K562 (cell line): Measurements from ENCODE around the gene LY6G5B. TPM values are rescaled to one million over a fixed set of nuclear protein-coding genes. Genes with fewer than 3 reads are reported as not detected.

Experiments used
- ATF6 ChIP-seq: sonication (generic); formaldehyde crosslinking; IDR thresholded peaks from 2 replicates; pipeline ENCODE4 v1.4.0; 2020; ENCODE audit warnings: mild to moderate bottlenecking, missing genetic modification reagents
- CEBPZ ChIP-seq: fragments of 150-350 bp; IDR thresholded peaks from 2 replicates; pipeline ENCODE4 v1.6.1; 2014; ENCODE audit warnings: low read depth, mild to moderate bottlenecking, low read length, borderline replicate concordance
- CREM ChIP-seq: IDR thresholded peaks from 2 replicates; pipeline ENCODE4 v1.6.1; 2014; ENCODE audit warnings: antibody characterized with exemption, low read depth
- DNMT1 ChIP-seq: fragments of 450-650 bp; IDR thresholded peaks from 2 replicates; pipeline ENCODE4 v1.6.1; 2016; ENCODE audit warnings: antibody characterized with exemption, mild to moderate bottlenecking
- KLF16 ChIP-seq: IDR thresholded peaks from 2 replicates; pipeline ENCODE4 v1.6.1; 2016; ENCODE audit warnings: antibody characterized with exemption
- POLR2B ChIP-seq: fragments of 450-650 bp; IDR thresholded peaks from 2 replicates; pipeline ENCODE4 v1.6.1; 2018; ENCODE audit warnings: low read depth; ENCODE audit not compliant: partially characterized antibody
- PURB ChIP-seq: sonication (generic); formaldehyde crosslinking; IDR thresholded peaks from 2 replicates; pipeline ENCODE4 v1.9.0; 2021; ENCODE audit warnings: low read depth, mild to moderate bottlenecking, missing genetic modification reagents
- RBM14 ChIP-seq: fragments of 200-400 bp; formaldehyde crosslinking; IDR thresholded peaks from 2 replicates; pipeline ENCODE4 v1.6.1; 2018; ENCODE audit warnings: low read depth, mild to moderate bottlenecking, low read length, moderate library complexity, borderline replicate concordance; ENCODE audit not compliant: insufficient read depth
- ZFPM2 ChIP-seq: fragments of 250-450 bp; sonication (Bioruptor Pico); IDR thresholded peaks from 2 replicates; pipeline ENCODE4 v1.5.1; 2022; ENCODE audit warnings: mild to moderate bottlenecking
- ZNF174 ChIP-seq: fragments of 250-450 bp; sonication (Bioruptor Pico); IDR thresholded peaks from 2 replicates; pipeline ENCODE4 v1.4.0; 2020; ENCODE audit warnings: mild to moderate bottlenecking
- ZNF592 ChIP-seq: fragments of 450-650 bp; IDR thresholded peaks from 2 replicates; pipeline ENCODE4 v1.6.1; 2017; ENCODE audit warnings: antibody characterized with exemption, mild to moderate bottlenecking
- polyA plus RNA-seq, 8 experiments: library from polyadenylated mRNA; depleted of rRNA in 4 of 8; stranded (reverse) in 5 of 8; unstranded in 3 of 8; fragments of >200 nt; fragmentation: Nextera tagmentation in 2 of 8; fragmentation: Illumina TruSeq in 1 of 8; extraction: Ambion mirVana in 2 of 8; extraction: Trizol in 1 of 8; gene quantifications; 2 replicates each; pipeline versions ENCODE4 v1.2.1 to v1.2.3, GENCODE V29; 2011 to 2014; ENCODE audit warnings: inconsistent platforms in 1 of 8, missing spikeins in 1 of 8
- total RNA-seq, 7 experiments: library from RNA; depleted of rRNA in 6 of 7; stranded (reverse); fragments of >200 nt in 6 of 7; fragmentation: Illumina TruSeq in 2 of 7; extraction: Trizol in 2 of 7; gene quantifications; 2 replicates each; pipeline versions ENCODE4 v1.2.1 to v1.2.3, GENCODE V29; 2011 to 2021; ENCODE audit warnings: low replicate concordance in 1 of 7
- TF ChIP-seq, protein P1 (sequence below): fragments of 150-350 bp; conservative IDR thresholded peaks from 2 replicates; pipeline ENCODE4 v1.6.1; 2014; ENCODE audit warnings: low read length
- TF ChIP-seq, protein P2 (sequence below): fragments of 250-450 bp; sonication (Bioruptor Pico); IDR thresholded peaks from 2 replicates; pipeline ENCODE4 v1.8.0; 2021; ENCODE audit warnings: borderline replicate concordance, mild to moderate bottlenecking, moderate library complexity; ENCODE audit not compliant: poor library complexity, severe bottlenecking

Gene LY6G5B
- total and polyA plus RNA-seq, 9 of the 15 experiments (the other 6 are each of a cell fraction or from before 2014, with no cell fraction given): 6.0 to 27.0 (median 7.5) TPM

- TF ChIP-seq CEBPZ (no peak), POLR2B (peak; percentile 75), KLF16 (peak; percentile 85), ZFPM2 (CRISPR knock-in tag) (no peak), ATF6 (CRISPR knock-in tag) (no peak), RBM14 (no peak), ZNF592 (peak; percentile 80), ZNF174 (no peak), CREM (peak; percentile 71), PURB (CRISPR knock-in tag) (0 out of 2 replicates have a peak, but pooled peaks have one; percentile 86), DNMT1 (peak; percentile 14)
- TF ChIP-seq, protein P1, sequence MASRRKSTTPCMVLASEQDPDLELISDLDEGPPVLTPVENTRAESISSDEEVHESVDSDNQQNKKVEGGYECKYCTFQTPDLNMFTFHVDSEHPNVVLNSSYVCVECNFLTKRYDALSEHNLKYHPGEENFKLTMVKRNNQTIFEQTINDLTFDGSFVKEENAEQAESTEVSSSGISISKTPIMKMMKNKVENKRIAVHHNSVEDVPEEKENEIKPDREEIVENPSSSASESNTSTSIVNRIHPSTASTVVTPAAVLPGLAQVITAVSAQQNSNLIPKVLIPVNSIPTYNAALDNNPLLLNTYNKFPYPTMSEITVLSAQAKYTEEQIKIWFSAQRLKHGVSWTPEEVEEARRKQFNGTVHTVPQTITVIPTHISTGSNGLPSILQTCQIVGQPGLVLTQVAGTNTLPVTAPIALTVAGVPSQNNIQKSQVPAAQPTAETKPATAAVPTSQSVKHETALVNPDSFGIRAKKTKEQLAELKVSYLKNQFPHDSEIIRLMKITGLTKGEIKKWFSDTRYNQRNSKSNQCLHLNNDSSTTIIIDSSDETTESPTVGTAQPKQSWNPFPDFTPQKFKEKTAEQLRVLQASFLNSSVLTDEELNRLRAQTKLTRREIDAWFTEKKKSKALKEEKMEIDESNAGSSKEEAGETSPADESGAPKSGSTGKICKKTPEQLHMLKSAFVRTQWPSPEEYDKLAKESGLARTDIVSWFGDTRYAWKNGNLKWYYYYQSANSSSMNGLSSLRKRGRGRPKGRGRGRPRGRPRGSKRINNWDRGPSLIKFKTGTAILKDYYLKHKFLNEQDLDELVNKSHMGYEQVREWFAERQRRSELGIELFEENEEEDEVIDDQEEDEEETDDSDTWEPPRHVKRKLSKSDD: no peak; the same call in 1 of the 2 replicates
- TF ChIP-seq, protein P2, sequence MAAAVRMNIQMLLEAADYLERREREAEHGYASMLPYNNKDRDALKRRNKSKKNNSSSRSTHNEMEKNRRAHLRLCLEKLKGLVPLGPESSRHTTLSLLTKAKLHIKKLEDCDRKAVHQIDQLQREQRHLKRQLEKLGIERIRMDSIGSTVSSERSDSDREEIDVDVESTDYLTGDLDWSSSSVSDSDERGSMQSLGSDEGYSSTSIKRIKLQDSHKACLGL (CRISPR knock-in tag): no peak
Measured at GRCh38 chr6:31690231-31691077, 20.7 kb downstream of the LY6G5B start (continued).
